Esophagus muscularis mucosa (tissue), 4 donors: ENCODE data around the gene ZNF423. TPM values are rescaled to one million over a fixed set of nuclear protein-coding genes. Genes with fewer than 3 reads are reported as not detected.

Source experiments
- DNase-seq: peaks from one replicate; pipeline ENCODE4 v3.0.0-alpha.2; 2017; ENCODE audit errors: extremely low spot score
- H3K27ac ChIP-seq, 4 donors: fragments of 200-600 bp; sonication (generic); replicated peaks in 1 of 4; 1 replicate in 3 of 4; 2 replicates in 1 of 4; pipeline ENCODE4 v1.5.1; 2016 to 2019; ENCODE audit warnings: mild to moderate bottlenecking in 1 of 4
- H3K27me3 ChIP-seq, 4 donors: fragments of 200-600 bp; sonication (generic); one replicate each; pipeline versions ENCODE4 v1.5.1 to v1.6.0; 2016 to 2019
- H3K36me3 ChIP-seq, 4 donors: fragments of 200-600 bp; sonication (generic); one replicate each; pipeline ENCODE4 v1.5.1; 2016 to 2019
- H3K4me1 ChIP-seq, 4 donors: fragments of 200-600 bp; sonication (generic); one replicate each; pipeline ENCODE4 v1.5.1; 2016 to 2019
- H3K4me3 ChIP-seq, 4 donors: fragments of 200-600 bp; sonication (generic); 1 replicate in 2 of 4; 2 replicates in 2 of 4; pipeline ENCODE4 v1.5.1; 2016 to 2019; ENCODE audit warnings: mild to moderate bottlenecking in 4 of 4, moderate library complexity in 1 of 4
- H3K9me3 ChIP-seq, 4 donors: fragments of 200-600 bp; sonication (generic); 1 replicate in 3 of 4; 2 replicates in 1 of 4; pipeline ENCODE4 v1.5.1; 2016 to 2019
- EP300 ChIP-seq: sonication (generic); formaldehyde crosslinking; IDR thresholded peaks from one replicate; pipeline ENCODE4 v1.6.1; 2017; ENCODE audit warnings: antibody characterized with exemption
- POLR2A ChIP-seq: fragments of 450-650 bp; IDR thresholded peaks from one replicate; pipeline ENCODE4 v1.6.1; 2017; ENCODE audit warnings: antibody characterized with exemption, moderate library complexity, mild to moderate bottlenecking, low read depth
- POLR2AphosphoS5 ChIP-seq, 2 donors: sonication (generic); formaldehyde crosslinking; IDR thresholded peaks; one replicate each; pipeline ENCODE4 v1.6.1; 2017; ENCODE audit warnings: antibody characterized with exemption in 2 of 2
- whole genome bisulfite sequencing: methylation state at CpG from one replicate; pipeline ENCODE4 v1.1.5; 2018; 5-methylcytosine and 5-hydroxymethylcytosine counted together
- intact Hi-C: fragments of 100-400 bp; cut with DNase I; formaldehyde crosslinking; loops from one replicate; pipeline ENCODE4 v1.15.1; 2023
- total RNA-seq, 4 donors: library from RNA; depleted of rRNA; stranded (reverse); fragments of >200 nt; gene quantifications; one replicate each; pipeline versions ENCODE4 v1.1.0 to v1.2.1, GENCODE V29; 2016
- TF ChIP-seq, protein P1 (sequence below), 3 experiments: fragments of 200-600 bp in 2 of 3; fragments of 450-650 bp in 1 of 3; sonication (generic) in 2 of 3; IDR thresholded peaks; one replicate each; pipeline ENCODE4 v1.5.1; 2017 to 2019; ENCODE audit warnings: antibody characterized with exemption in 3 of 3, mild to moderate bottlenecking in 2 of 3, moderate library complexity in 1 of 3

The ZNF423 gene
- total RNA-seq, 4 donors from 2014 or later, result 8.7 to 22.5 (median 10.3) TPM

DNA sequence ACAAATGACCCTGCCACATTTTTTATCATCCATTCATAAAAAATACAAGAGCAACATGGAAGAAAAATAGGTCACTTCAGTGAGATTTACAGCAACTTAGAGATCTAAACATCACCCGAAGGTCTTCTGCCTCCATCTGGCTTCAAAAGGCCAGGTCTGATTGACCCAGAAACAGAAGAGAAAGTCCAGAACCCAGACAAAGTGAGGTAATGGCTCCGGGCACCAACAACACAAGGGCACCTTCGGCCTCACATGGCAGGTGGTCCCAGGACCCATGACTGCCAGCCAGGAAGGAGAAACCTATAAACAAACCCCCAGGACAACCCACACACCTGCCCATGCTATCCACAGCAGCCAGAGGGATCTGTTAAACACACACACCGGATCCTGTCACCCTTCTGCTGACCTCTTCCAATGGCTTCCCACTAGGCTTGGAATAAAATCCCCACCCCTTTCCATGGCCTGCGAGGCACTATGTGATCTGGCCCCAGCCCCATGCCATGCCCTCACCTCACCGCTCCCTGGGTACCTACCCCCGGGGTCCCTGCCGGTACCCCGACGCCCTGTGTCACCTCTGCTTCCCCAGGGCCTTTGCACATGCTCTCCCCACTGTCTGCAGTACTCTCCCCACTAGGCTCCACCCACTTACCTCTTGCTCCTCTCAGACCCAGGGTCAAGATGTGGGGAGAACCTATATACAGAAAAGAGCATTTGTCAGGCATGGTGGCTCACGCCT is 149.1 kb downstream of the ZNF423 start:
- Histone ChIP-seq H3K4me1 (peaks cover 6 to 20% (median 17%) of the 10 kb centered on the region in 4 donors), H3K4me3 (no peak overlapping the region), H3K9me3 (no peaks in the 10 kb centered on the region), H3K36me3 (no peaks in the 10 kb centered on the region), H3K27ac (no peak overlapping the region), H3K27me3 (no peaks in the 10 kb centered on the region)
- DNase-seq, result no peak
- 97% methylated on average over 10 of the region's 11 CpGs for WGBS
- TF ChIP-seq, protein P1, sequence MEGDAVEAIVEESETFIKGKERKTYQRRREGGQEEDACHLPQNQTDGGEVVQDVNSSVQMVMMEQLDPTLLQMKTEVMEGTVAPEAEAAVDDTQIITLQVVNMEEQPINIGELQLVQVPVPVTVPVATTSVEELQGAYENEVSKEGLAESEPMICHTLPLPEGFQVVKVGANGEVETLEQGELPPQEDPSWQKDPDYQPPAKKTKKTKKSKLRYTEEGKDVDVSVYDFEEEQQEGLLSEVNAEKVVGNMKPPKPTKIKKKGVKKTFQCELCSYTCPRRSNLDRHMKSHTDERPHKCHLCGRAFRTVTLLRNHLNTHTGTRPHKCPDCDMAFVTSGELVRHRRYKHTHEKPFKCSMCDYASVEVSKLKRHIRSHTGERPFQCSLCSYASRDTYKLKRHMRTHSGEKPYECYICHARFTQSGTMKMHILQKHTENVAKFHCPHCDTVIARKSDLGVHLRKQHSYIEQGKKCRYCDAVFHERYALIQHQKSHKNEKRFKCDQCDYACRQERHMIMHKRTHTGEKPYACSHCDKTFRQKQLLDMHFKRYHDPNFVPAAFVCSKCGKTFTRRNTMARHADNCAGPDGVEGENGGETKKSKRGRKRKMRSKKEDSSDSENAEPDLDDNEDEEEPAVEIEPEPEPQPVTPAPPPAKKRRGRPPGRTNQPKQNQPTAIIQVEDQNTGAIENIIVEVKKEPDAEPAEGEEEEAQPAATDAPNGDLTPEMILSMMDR (IDR thresholded peaks at IDR 0.05), result no peak
- no peak for TF ChIP-seq POLR2AphosphoS5 (IDR thresholded peaks at IDR 0.05)
- TF ChIP-seq POLR2A, result no peak
- TF ChIP-seq EP300, result no peak
- intact Hi-C loops, result no loop called here

GRCh38 chr16:49704586-49705155 is 151.2 kb downstream of the ZNF423 start:
- Histone ChIP-seq H3K4me1 (peaks cover 21 to 41% (median 39%) of the 10 kb centered on the region in 4 donors), H3K36me3 (no peaks in the 10 kb centered on the region), H3K27me3 (no peaks in the 10 kb centered on the region), H3K4me3 (no peak overlapping the region), H3K9me3 (no peaks in the 10 kb centered on the region), H3K27ac (no peak overlapping the region)
- no peak for DNase-seq
- TF ChIP-seq, protein P1 (IDR thresholded peaks at IDR 0.05), result no peak
- TF ChIP-seq POLR2A (no peak), POLR2AphosphoS5 (IDR thresholded peaks at IDR 0.05) (no peak)
- 96% methylated on average over 2 of the region's 2 CpGs for WGBS
- intact Hi-C loops, result loop anchor here (5.0 kb wide), 1 partner anchor 153 kb away; the partner anchor contains the start of gene ZNF423

DNA sequence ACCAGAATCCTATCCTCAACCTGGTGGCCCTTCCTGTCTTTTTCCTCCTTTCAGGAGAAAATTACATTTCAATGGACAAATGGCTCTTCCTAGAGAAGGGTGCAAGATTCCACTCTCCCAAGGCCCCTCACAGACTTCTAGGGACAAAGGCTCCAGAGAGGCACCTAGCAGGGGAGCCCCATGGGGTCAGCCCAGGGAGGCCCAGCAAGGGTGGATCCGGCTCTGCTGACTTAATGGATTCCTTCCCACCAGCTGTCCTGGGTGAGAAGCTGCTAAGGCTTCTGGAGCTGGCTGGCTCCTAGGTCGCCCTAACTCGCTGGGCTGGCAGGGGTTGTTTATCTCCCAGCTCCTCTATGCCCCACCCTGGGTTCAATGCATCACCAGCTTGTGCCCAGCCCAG is 152.4 kb downstream of the ZNF423 start:
- TF ChIP-seq, protein P1 (IDR thresholded peaks at IDR 0.05), result no peak
- no peak for TF ChIP-seq EP300
- TF ChIP-seq POLR2A, result no peak
- no peak for TF ChIP-seq POLR2AphosphoS5 (IDR thresholded peaks at IDR 0.05)
- Histone ChIP-seq H3K36me3 (no peaks in the 10 kb centered on the region), H3K27ac (no peak overlapping the region), H3K9me3 (no peaks in the 10 kb centered on the region), H3K4me3 (no peak overlapping the region), H3K27me3 (no peaks in the 10 kb centered on the region), H3K4me1 (peaks cover 31 to 52% (median 50%) of the 10 kb centered on the region in 4 donors)
- no peak for DNase-seq
- 83% methylated on average over 3 of the region's 3 CpGs for WGBS
- intact Hi-C loops, result loop anchor here (5.0 kb wide), 1 partner anchor 154 kb away; the partner anchor contains the start of gene ZNF423

GRCh38 chr16:49701789-49702494 is 154.0 kb downstream of the ZNF423 start:
- TF ChIP-seq POLR2AphosphoS5 (IDR thresholded peaks at IDR 0.05) (peak; percentile 33 to 55), EP300 (no peak)
- intact Hi-C loops, result loop anchor here (5.0 kb wide), 1 partner anchor 155 kb away; the partner anchor contains the start of gene ZNF423
- DNase-seq, result no peak
- no peaks in the 10 kb centered on the region for H3K27me3 ChIP-seq
- peak overlapping the region; percentile 0 to 32 (median 24) for H3K4me3 ChIP-seq
- no peaks in the 10 kb centered on the region for H3K36me3 ChIP-seq
- H3K27ac ChIP-seq, result peak overlapping the region; percentile 62 to 77 (median 73)
- H3K9me3 ChIP-seq, result no peaks in the 10 kb centered on the region
- H3K4me1 ChIP-seq, result peaks cover 36 to 56% (median 53%) of the 10 kb centered on the region in 4 donors
- WGBS, result 31% methylated on average over 15 of the region's 15 CpGs
